ENCODE data around the gene USP22.

- TF ChIP-seq GABPA (IDR thresholded peaks at IDR 0.05; ENCODE audit: low read depth, low read length) (no peak), GABPA (CRISPR knock-in tag; IDR thresholded peaks at IDR 0.05; ENCODE audit: low read depth) (no peak), TCF7L2 (IDR thresholded peaks at IDR 0.05; ENCODE audit: low read depth, low read length) (no peak), ZNF124 (CRISPR knock-in tag; IDR thresholded peaks at IDR 0.05) (no peak), MEF2D (CRISPR knock-in tag; IDR thresholded peaks at IDR 0.05) (no peak), ZFP1 (CRISPR knock-in tag; IDR thresholded peaks at IDR 0.05) (no peak), CHD2 (IDR thresholded peaks at IDR 0.05; ENCODE audit: low read depth, low read length) (no peak), CAMTA2 (CRISPR knock-in tag; IDR thresholded peaks at IDR 0.05; ENCODE audit: borderline replicate concordance) (no peak), BRCA1 (CRISPR knock-in tag; IDR thresholded peaks at IDR 0.05) (no peak), CEBPB (IDR thresholded peaks at IDR 0.05; ENCODE audit: borderline replicate concordance, low read depth, low read length) (no peak), ZNF382 (CRISPR knock-in tag; IDR thresholded peaks at IDR 0.05; ENCODE audit: borderline replicate concordance) (no peak), ZNF639 (CRISPR knock-in tag; conservative IDR thresholded peaks at IDR 0.05) (no peak)
- TF ChIP-seq, protein P1, sequence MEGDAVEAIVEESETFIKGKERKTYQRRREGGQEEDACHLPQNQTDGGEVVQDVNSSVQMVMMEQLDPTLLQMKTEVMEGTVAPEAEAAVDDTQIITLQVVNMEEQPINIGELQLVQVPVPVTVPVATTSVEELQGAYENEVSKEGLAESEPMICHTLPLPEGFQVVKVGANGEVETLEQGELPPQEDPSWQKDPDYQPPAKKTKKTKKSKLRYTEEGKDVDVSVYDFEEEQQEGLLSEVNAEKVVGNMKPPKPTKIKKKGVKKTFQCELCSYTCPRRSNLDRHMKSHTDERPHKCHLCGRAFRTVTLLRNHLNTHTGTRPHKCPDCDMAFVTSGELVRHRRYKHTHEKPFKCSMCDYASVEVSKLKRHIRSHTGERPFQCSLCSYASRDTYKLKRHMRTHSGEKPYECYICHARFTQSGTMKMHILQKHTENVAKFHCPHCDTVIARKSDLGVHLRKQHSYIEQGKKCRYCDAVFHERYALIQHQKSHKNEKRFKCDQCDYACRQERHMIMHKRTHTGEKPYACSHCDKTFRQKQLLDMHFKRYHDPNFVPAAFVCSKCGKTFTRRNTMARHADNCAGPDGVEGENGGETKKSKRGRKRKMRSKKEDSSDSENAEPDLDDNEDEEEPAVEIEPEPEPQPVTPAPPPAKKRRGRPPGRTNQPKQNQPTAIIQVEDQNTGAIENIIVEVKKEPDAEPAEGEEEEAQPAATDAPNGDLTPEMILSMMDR (CRISPR knock-in tag; IDR thresholded peaks at IDR 0.05) = no peak
- TF ChIP-seq, protein P2, sequence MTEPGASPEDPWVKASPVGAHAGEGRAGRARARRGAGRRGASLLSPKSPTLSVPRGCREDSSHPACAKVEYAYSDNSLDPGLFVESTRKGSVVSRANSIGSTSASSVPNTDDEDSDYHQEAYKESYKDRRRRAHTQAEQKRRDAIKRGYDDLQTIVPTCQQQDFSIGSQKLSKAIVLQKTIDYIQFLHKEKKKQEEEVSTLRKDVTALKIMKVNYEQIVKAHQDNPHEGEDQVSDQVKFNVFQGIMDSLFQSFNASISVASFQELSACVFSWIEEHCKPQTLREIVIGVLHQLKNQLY (CRISPR knock-in tag; IDR thresholded peaks at IDR 0.05) = no peak
Measured at GRCh38 chr17:21079196-21079595, 36.4 kb upstream of the USP22 start.
